Measurements from ENCODE around the gene SOX13.

The SOX13 gene

DNA sequence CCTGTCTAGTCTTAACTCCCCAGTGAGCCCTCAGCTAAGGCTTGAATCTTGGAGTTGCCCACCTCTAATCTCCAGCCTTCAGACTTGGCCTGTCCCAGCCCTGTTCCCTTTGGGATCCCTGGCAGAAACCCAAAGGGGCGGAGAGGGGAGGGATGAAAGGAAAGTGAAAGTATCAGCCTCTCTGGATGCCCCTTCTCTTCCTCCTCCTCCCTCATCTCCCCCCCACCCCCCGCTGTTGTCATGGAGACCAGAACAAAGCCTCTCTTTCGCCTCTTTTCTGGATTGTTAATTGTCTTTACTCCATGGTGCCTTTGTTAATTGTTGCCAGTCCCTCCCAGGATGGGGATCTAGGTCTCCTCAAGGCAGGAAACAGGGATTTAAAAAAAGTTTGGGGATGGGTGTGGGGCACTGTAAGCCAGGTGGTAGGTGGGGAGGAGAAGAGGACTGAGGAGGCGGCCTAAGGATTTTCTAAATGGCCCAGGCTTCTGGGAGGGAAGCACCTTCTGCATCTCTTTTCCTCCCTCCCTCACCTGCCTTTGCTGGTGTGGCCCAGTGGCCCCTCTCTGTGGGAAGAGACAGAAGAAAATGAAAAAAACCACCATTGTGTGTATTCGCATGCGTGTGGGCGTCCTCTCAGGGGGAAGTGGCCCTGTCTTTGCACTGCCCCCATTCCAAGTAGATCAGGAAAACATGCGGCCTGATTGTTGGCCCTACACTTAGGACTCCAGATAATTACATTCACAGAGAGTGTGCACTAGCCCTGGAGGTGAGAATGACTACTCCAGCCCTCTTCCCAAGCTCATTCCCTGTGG lies 7.5 kb upstream of the SOX13 start:
- DNase-seq (ENCODE audit: low read depth) = no peak

DNA sequence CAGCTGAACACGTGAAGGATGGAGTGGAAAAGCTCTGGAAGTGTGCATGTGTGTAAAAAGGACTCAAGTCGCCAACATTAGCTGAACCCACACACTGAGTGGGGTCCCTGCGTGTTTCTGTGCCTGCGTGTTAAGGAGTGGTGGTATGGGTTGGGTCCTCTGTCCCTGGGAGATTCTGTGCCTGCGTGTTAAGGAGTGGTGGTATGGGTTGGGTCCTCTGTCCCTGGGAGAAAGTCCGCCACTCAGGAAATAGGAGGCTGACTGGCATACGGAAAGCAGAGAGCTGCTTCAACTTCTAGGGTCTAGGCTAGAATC lies 7.0 kb upstream of the SOX13 start:
- no peak for DNase-seq (ENCODE audit: low read depth)

GRCh38 chr1:204067935-204068334 lies 5.0 kb upstream of the SOX13 start:
- no peak for DNase-seq (ENCODE audit: low read depth)

GRCh38 chr1:204069887-204070286 lies 3.0 kb upstream of the SOX13 start:
- DNase-seq (ENCODE audit: low read depth) = no peak

DNA sequence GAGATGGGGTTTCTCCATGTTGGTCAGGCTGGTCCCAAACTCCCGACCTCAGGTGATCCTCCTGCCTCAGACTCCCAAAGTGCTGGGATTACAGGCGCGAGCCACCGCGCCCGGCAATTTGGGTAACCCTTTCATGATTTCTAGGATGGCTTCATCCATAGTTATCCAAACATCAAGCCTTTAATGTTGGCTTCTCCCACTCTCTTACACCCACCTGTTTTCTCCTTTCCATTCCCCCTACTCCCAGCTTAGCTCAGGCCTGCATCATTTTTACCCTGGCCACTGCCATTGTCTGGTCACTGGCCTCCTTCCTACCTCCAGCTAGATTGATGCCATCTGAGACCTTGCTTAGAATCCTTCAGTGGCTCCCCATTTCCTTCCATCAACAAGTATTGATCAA lies 2.0 kb upstream of the SOX13 start:
- DNase-seq (ENCODE audit: low read depth) = no peak

GRCh38 chr1:204073837-204074273 lies 940 bp downstream of the SOX13 start:
- DNase-seq (ENCODE audit: low read depth) = no peak

DNA sequence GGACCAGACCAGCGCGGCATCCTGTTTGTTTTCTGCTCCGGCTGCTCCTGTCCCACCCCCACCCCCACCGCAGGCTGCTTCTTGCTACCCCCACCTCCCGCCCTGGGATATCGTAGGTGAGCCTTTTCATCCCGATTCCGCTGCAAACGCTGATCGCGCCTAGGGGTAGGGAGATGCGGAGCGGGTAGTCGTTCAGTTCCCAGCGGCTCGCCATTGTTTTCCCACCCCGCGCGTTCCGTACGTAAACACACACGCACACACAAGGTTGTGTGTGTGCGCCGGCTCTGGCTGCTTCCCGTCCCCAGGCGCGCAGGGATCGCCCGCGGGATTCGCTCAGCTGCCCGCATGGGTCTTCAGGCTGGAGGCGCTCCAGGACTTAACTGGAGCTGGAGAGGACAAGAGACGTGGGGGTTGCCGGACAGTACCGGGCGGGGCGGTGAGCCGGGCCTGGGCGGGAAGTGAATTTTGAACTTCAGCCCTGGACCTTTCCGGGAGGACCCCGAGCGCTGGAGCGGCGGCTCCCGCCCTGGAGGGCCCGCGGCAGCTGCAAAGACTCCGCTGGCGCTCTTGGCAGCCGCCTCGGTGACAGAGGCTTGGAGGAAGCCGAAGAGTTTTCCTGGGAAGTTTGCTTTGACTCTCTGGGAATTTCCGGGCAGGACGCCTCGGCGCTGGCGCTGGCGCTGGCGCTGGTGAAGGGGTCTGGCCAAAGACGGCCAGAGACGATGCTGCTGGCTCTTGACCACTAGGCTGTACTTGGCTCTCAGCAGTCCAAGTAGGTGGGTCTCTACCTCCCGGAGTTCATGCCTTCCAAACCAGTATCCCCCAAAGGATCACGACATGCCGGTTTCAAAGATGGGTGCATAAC lies 1.6 kb downstream of the SOX13 start:
- no peak for DNase-seq (ENCODE audit: low read depth)

DNA sequence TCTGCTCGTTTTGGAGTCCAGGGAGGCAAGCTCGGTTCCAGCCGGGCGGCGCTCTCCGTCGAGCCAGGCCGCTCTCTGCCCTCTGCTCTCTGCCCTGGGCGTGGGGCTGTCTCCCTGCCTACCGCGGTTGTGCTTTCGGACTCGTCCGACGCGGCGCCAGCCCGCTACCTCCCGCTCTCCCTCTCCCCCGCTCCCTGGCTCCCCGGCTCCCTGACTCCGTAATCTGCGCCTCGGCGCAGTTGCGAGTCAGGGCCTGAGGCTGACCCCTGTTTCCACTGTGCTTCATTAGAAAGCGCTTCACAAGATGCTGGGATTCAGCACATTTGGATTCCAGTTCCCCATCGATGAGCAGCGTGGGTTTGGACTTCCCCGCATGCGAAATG lies 2.2 kb downstream of the SOX13 start:
- no peak for DNase-seq (ENCODE audit: low read depth)

DNA sequence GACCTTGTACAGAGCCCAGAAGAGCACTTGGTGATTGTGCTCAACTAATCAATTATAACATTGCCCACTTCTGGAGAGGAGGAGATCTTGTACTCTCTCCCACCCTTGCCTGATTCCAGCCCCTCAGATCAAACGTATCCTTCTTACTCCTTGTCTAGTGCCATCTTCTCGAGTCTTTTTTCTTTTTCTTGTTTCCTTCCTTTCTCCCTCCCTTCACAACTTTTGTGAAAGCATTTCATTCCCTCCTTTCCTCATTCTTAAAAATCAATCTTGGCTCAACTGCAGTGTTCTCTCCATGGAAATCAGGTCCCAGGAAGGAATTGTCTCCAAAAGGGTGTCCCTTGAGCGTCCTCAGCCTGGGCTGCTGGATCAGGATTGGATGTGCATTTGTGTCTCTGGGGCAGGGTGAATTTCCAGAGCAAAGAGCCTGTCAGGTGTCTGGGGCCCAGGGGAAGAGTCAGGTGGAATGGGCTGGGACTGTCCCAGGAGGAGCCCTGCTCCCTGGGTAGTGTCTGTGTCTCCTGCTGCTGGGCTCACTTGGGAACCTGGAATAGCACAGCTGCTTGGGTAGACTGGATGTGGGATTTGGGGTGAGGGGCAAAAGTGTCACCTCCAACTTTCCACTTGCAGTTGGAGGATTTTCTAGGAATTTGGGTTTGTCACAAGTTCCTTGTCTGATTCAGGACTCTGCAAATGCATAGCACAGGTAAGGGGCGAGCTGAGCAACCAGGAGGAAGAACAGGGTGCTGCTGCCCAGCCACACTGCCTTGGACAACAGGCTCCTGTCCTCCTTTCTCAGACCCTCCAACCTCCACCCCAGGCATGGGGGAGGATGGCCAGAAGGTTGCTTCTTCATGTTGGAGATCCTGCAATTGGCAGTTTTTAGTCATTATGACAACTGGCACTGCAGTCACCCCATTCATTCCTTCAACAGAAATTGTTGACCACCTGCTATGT lies 3.3 kb downstream of the SOX13 start:
- no peak for DNase-seq (ENCODE audit: low read depth)

DNA sequence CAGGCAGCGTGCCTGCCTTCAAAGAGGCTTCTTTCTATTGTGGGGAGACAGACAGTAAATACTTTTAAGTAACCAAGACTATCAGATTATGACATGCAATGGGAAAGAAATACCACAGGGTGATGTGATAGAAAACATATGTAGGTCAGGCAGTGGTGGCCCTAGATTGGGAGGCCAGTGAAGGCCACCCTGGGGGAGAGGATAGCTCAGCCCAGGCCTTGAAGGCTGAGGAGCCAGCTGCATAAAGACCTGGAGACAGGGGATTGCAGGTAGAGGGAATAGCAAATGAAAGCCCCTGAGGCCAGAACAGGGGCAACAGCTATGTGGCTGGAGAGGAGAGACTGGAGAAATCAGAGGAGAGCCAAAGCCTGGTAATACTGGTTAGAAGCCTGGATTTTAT lies 4.0 kb downstream of the SOX13 start:
- no peak for DNase-seq (ENCODE audit: low read depth)

GRCh38 chr1:204077979-204078696 lies 5.2 kb downstream of the SOX13 start:
- DNase-seq (ENCODE audit: low read depth) = no peak

- no peak for DNase-seq (ENCODE audit: low read depth)
These were observed 6.7 kb downstream of the SOX13 start for GRCh38 chr1:204079608-204079999.

GRCh38 chr1:204080163-204080903 lies 7.4 kb downstream of the SOX13 start:
- DNase-seq (ENCODE audit: low read depth) = peak; percentile 57

- no peak for DNase-seq (ENCODE audit: low read depth)
These were observed 8.4 kb downstream of the SOX13 start for GRCh38 chr1:204081164-204081790.

- no peak for DNase-seq (ENCODE audit: low read depth)
These were observed 9.0 kb downstream of the SOX13 start for GRCh38 chr1:204081791-204082513.

- no peak for DNase-seq (ENCODE audit: low read depth)
These were observed 10.6 kb downstream of the SOX13 start for GRCh38 chr1:204083491-204083890.

GRCh38 chr1:204084247-204084772 lies 11.4 kb downstream of the SOX13 start:
- no peak for DNase-seq (ENCODE audit: low read depth)

- no peak for DNase-seq (ENCODE audit: low read depth)
These were observed 13.0 kb downstream of the SOX13 start for GRCh38 chr1:204085876-204086275.

- no peak for DNase-seq (ENCODE audit: low read depth)
These were observed 14.4 kb downstream of the SOX13 start for GRCh38 chr1:204087181-204087892.

All from non-pigmented ciliary epithelial cell (primary cell).